T-helper 1 cell treated with Interleukin-12 subunit alpha and Interleukin-12 subunit beta and Interleukin-4 antibody, amounts not matched to agents 30 μg/mL and 1 μg/mL, for 36 hours (primary cell): ENCODE data around the gene DAZL.
"Not testable (repeated sequence)": the region's sequence is repeated elsewhere in the genome, so short reads cannot be mapped to it uniquely, and the experiment has no call there.

Experiments used
- H3K27ac Mint-ChIP-seq: one replicate; pipeline ENCODE4 v1.8.0; 2021; ENCODE audit warnings: mild to moderate bottlenecking, mixed read lengths
- H3K27me3 Mint-ChIP-seq: one replicate; pipeline ENCODE4 v1.8.0; 2021; ENCODE audit warnings: low read depth, mixed read lengths
- H3K36me3 Mint-ChIP-seq: one replicate; pipeline ENCODE4 v1.8.0; 2021; ENCODE audit warnings: low read depth, mixed read lengths
- H3K4me1 Mint-ChIP-seq: one replicate; pipeline ENCODE4 v1.8.0; 2021; ENCODE audit warnings: low read depth, mixed read lengths
- H3K4me3 Mint-ChIP-seq: one replicate; pipeline ENCODE4 v1.8.0; 2021; ENCODE audit warnings: mild to moderate bottlenecking, moderate library complexity, mixed read lengths
- H3K9me3 Mint-ChIP-seq: one replicate; pipeline ENCODE4 v1.8.0; 2021; ENCODE audit warnings: mixed read lengths

DAZL gene, protein sequence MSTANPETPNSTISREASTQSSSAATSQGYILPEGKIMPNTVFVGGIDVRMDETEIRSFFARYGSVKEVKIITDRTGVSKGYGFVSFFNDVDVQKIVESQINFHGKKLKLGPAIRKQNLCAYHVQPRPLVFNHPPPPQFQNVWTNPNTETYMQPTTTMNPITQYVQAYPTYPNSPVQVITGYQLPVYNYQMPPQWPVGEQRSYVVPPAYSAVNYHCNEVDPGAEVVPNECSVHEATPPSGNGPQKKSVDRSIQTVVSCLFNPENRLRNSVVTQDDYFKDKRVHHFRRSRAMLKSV

DNA sequence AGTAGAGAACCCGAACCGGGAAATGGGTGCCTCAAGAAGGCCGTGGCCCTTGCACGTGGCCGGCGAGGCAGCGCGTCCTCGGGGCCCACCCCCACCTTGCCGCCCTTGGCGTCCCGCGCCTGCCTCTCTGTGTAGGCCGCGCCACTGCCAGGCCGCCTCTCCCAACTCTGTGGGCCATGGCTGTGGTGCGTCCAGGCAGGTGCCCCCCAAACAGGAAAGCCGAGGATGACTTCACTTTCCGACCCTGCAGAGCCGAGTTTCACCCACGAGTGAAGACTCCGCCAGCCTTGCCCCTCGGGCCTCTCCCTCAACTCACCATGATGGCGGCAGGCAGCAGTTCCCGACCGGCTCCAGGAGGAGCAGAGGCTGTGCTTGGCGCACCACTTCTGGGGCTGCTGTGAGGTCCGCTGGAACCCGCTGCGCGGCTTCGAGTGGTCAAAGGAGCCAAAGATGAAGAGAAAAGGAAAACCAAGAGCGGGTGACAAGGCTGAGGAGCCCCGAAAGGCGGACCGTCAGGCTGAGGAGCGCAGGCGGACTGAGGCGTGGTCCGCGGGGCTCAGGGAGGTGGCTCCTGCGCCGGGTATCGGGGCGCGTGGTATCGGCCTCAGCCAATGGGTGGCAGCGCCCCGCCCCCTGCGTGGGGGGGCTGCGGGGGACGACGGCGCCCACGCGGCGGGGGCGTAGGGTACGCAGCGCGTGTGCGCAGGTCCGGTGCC lies at the start of gene DAZL:
TSS of gene DAZL (minus strand) at position 537 of the 716 bp plus-strand sequence. CDS start at position 319, 218 bp downstream.
- H3K36me3 Mint-ChIP-seq, result no peaks in the 10 kb centered on the region
- peaks cover 39% of the 10 kb centered on the region for H3K27me3 Mint-ChIP-seq
- no peak within 1 kb of the TSS for H3K27ac Mint-ChIP-seq
- peaks cover 3% of the 10 kb centered on the region for H3K4me1 Mint-ChIP-seq
- no peak within 1 kb of the TSS for H3K4me3 Mint-ChIP-seq
- H3K9me3 Mint-ChIP-seq, result no peaks in the 10 kb centered on the region

GRCh38 chr3:16654976-16655375 lies 49.8 kb upstream of the DAZL start:
- Mint-ChIP-seq H3K4me1 (no peaks in the 10 kb centered on the region), H3K27ac (no peak overlapping the region), H3K9me3 (peaks cover 3% of the 10 kb centered on the region), H3K27me3 (peaks cover 3% of the 10 kb centered on the region), H3K36me3 (no peaks in the 10 kb centered on the region), H3K4me3 (no peak overlapping the region)

GRCh38 chr3:16653712-16654111 lies 48.5 kb upstream of the DAZL start:
- H3K4me3 Mint-ChIP-seq, result no peak overlapping the region
- H3K27me3 Mint-ChIP-seq, result no peaks in the 10 kb centered on the region
- no peaks in the 10 kb centered on the region for H3K36me3 Mint-ChIP-seq
- no peaks in the 10 kb centered on the region for H3K4me1 Mint-ChIP-seq
- H3K27ac Mint-ChIP-seq, result no peak overlapping the region
- H3K9me3 Mint-ChIP-seq, result no peaks in the 10 kb centered on the region

GRCh38 chr3:16647668-16648067 lies 42.4 kb upstream of the DAZL start:
- Mint-ChIP-seq H3K36me3 (no peaks in the 10 kb centered on the region), H3K9me3 (no peaks in the 10 kb centered on the region), H3K4me1 (no peaks in the 10 kb centered on the region), H3K27me3 (peaks cover 7% of the 10 kb centered on the region), H3K27ac (no peak overlapping the region), H3K4me3 (no peak overlapping the region)

DNA sequence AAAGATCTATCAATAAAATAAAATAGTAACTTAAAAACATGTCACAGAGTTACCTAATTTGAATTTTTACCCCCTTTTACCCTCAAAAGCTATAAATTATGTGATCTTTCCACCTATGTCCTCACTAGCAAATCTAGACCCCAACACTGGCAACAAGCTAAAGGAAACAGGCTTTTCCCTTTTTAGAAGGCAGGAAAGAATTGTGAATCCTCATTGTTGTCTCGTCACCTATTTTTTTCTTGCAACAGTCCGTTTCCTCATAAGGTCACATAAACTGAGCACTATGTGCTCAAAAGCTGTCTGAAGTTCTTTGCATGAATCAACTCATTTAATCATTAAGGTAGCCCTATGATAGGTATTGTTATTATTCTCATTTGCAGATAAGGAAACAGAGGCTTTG lies 34.6 kb upstream of the DAZL start:
- peaks cover 9% of the 10 kb centered on the region for H3K27me3 Mint-ChIP-seq
- no peaks in the 10 kb centered on the region for H3K4me1 Mint-ChIP-seq
- H3K9me3 Mint-ChIP-seq, result no peaks in the 10 kb centered on the region
- H3K4me3 Mint-ChIP-seq, result no peak overlapping the region
- H3K27ac Mint-ChIP-seq, result no peak overlapping the region
- H3K36me3 Mint-ChIP-seq, result no peaks in the 10 kb centered on the region

DNA sequence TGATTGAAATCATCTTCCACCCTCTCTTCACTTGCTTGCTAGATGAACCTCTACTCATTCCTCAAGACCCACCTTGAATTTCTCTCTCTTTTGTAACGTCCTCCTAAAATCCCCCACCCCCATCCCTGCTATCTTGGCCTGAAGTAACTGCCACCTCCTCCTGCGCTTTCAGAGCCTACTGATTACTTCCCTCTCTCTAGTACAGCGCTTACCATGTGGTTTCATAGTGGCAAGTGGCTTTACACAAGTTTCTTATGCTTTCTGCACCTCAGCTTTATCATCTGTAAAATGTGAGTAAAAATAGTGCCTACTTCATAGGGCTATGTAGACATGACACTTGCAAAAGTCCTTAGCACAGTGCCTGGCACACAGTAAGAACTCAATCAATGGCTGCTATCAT lies 28.7 kb upstream of the DAZL start:
- Mint-ChIP-seq H3K27ac (no peak overlapping the region), H3K4me1 (no peaks in the 10 kb centered on the region), H3K4me3 (no peak overlapping the region), H3K36me3 (no peaks in the 10 kb centered on the region), H3K27me3 (peaks cover 12% of the 10 kb centered on the region), H3K9me3 (no peaks in the 10 kb centered on the region)

DNA sequence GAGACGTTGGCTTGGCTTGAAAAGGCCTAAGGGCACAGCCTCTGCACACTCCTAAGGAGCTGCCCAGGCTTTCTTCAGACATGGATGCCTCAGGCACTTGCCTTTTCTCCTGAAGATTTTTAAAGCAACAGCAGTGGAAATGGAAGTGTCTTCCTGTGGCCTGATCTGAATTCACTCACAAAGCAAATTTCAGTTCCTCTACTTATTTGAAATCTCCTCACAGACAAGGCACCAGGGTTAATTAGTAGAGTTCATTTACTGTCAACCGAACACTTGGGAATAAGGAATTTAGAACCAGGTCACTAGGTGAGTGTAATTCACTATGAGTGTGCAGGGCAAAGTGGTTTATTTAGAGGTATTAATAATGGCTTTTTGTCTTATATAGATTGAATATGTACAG lies 27.2 kb upstream of the DAZL start:
- Mint-ChIP-seq H3K9me3 (no peaks in the 10 kb centered on the region), H3K36me3 (no peaks in the 10 kb centered on the region), H3K27ac (no peak overlapping the region), H3K4me3 (no peak overlapping the region), H3K27me3 (peaks cover 6% of the 10 kb centered on the region), H3K4me1 (no peaks in the 10 kb centered on the region)

- H3K4me1 Mint-ChIP-seq, result no peaks in the 10 kb centered on the region
- H3K4me3 Mint-ChIP-seq, result no peak overlapping the region
- peaks cover 5% of the 10 kb centered on the region for H3K27me3 Mint-ChIP-seq
- no peak overlapping the region for H3K27ac Mint-ChIP-seq
- H3K36me3 Mint-ChIP-seq, result no peaks in the 10 kb centered on the region
- H3K9me3 Mint-ChIP-seq, result peaks cover 5% of the 10 kb centered on the region
Observed at GRCh38 chr3:16618721-16619120, 13.5 kb upstream of the DAZL start.

DNA sequence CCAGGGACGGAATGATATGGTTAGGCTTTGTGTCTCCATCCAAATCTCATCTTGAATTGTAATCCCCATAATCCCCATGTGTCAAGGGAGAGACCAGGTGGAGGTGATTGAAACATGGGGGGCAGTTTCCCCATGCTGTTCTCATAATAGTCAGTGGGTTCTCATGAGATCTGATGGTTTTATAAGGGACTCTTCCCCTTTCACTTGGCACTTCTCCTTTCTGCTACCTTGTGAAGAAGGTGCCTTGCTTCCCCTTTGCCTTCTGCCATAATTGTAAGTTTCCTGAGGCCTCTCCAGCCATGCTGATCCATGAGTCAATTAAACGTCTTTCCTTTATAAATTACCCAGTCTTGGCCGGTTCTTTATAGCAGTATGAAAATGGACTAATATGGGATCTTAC lies 11.9 kb upstream of the DAZL start:
- not testable (repeated sequence) for H3K4me3 Mint-ChIP-seq, H3K27ac Mint-ChIP-seq, H3K9me3 Mint-ChIP-seq, H3K4me1 Mint-ChIP-seq, H3K27me3 Mint-ChIP-seq, H3K36me3 Mint-ChIP-seq

DNA sequence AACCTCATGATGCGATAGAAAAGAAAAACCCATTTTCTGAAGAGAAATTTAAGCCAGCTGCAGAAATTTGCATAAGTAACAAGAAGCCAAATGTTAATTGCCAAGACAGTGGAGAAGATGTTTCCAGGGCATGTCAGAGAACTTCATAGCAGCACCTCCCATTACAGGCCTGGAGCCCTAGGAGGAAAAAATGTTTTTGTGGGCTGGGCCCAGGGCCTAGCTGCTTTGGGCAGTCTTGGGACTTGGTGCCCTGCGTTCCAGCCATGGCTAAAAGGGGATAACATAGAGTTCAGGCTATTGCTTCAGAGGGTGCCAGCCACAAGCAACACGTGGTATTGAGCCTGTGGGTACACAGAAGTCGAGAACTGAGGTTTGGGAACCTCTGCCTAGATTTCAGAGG lies 10.9 kb upstream of the DAZL start:
- Mint-ChIP-seq H3K27me3 (peaks cover 9% of the 10 kb centered on the region), H3K27ac (no peak overlapping the region), H3K36me3 (no peaks in the 10 kb centered on the region), H3K9me3 (peaks cover 5% of the 10 kb centered on the region), H3K4me1 (no peaks in the 10 kb centered on the region), H3K4me3 (no peak overlapping the region)

- Mint-ChIP-seq H3K4me3 (no peak overlapping the region), H3K4me1 (no peaks in the 10 kb centered on the region), H3K27ac (no peak overlapping the region), H3K27me3 (peaks cover 18% of the 10 kb centered on the region), H3K36me3 (no peaks in the 10 kb centered on the region), H3K9me3 (peaks cover 5% of the 10 kb centered on the region)
Observed at GRCh38 chr3:16614033-16615031, 9.1 kb upstream of the DAZL start.

DNA sequence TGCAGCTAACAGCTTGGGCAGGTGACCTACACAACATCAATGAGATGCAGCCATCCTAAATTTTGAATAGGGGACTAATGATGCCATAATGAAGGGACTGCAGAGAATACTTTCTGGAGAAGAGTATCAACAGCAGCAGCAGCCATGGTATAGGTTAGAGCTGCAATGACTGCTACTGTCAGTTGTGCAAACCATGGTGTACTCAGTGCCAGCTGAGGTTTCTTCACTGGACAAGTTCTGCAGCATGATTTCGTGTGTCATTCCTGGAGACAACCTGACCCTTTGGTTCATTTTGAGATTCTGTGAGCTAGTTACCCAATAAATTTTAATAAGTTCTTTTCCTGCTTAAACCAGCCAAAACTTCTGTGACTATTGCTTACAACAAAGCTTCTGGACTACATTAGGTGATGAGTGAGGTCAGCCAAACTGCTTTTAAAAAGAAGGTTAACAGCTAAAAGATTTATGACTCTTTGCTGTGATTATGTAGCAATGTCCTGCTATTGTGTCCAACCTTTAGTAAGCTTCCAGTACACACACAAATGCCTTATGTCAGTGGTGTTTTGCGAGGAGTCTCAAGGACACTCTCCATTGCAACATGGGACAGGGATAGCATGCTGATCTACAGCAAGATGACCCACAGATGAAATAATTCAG lies 4.8 kb upstream of the DAZL start:
- Mint-ChIP-seq H3K36me3 (no peaks in the 10 kb centered on the region), H3K4me3 (no peak overlapping the region), H3K4me1 (no peaks in the 10 kb centered on the region), H3K9me3 (no peaks in the 10 kb centered on the region), H3K27ac (no peak overlapping the region), H3K27me3 (peaks cover 19% of the 10 kb centered on the region)

- H3K27me3 Mint-ChIP-seq, result peaks cover 19% of the 10 kb centered on the region
- no peak overlapping the region for H3K27ac Mint-ChIP-seq
- no peaks in the 10 kb centered on the region for H3K36me3 Mint-ChIP-seq
- no peaks in the 10 kb centered on the region for H3K9me3 Mint-ChIP-seq
- H3K4me3 Mint-ChIP-seq, result no peak overlapping the region
- H3K4me1 Mint-ChIP-seq, result no peaks in the 10 kb centered on the region
Observed at GRCh38 chr3:16608816-16609215, 3.6 kb upstream of the DAZL start.

DNA sequence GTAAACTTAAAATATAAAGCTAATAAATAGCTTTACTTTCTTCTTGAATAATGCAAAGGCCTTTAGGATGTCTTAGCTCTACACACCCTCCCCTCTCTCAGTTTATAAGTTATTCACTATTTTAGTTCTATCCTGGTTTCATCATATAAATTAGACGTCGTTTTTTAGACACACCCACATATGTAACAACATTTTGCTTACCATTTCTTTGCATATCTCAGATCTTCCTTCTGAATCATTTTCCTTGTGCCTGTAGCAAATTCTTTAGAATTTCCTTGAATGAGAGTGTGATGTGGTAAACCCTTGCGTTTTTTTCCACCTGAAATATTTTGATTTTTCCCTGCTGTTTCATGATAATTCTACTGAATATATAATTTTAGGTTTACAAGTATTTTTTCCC lies 2.5 kb upstream of the DAZL start:
- Mint-ChIP-seq H3K4me1 (no peaks in the 10 kb centered on the region), H3K27me3 (peaks cover 23% of the 10 kb centered on the region), H3K9me3 (no peaks in the 10 kb centered on the region), H3K27ac (no peak overlapping the region), H3K36me3 (no peaks in the 10 kb centered on the region), H3K4me3 (no peak overlapping the region)
